Endothelial cell of umbilical vein (primary cell): Measurements from ENCODE around the gene NUP37. TPM values are rescaled to one million over a fixed set of nuclear protein-coding genes. Genes with fewer than 3 reads are reported as not detected.

Source experiments
- BruUV-seq: library from RNA; stranded (reverse); fragments of 400-500 nt; replicated peaks from 2 replicates; lab custom pipeline; 2021; lab: Mats Ljungman, UMichigan
- CTCF ChIA-PET: fragments of 300-600, 350-600 bp; sonication (Branson Sonifier 250); formaldehyde crosslinking; loops from one replicate; lab custom pipeline; 2021; ENCODE audit warnings: antibody characterized with exemption, inconsistent platforms; lab: Charles Lee
- POLR2A ChIA-PET: fragments of 300-600, 350-600 bp; sonication (Branson Sonifier 250); formaldehyde crosslinking; loops from one replicate; lab custom pipeline; 2021; ENCODE audit warnings: antibody characterized with exemption, inconsistent platforms; lab: Charles Lee
- DNase-seq: peaks from one replicate; pipeline ENCODE4 v3.0.0-alpha.2; 2011; ENCODE audit warnings: low read depth, low spot score
- FAIRE-seq: peaks from 2 replicates; lab custom pipeline; 2011; peaks lifted over from hg19 to GRCh38; lab: Jason Lieb, UNC
- H2AFZ ChIP-seq: 2 replicates; pipeline ENCODE4 v1.6.0; 2012; ENCODE audit warnings: low read depth, low read length, control low read depth, inconsistent platforms
- H3K27ac ChIP-seq: 2 replicates; pipeline ENCODE4 v1.5.1; 2011; ENCODE audit warnings: low read depth, mild to moderate bottlenecking, control low read depth, low read length, moderate library complexity; ENCODE audit not compliant: insufficient read depth
- H3K27me3 ChIP-seq, 2 experiments: 2 replicates each; pipeline versions ENCODE4 v1.6.0 to v1.6.1; 2011; ENCODE audit warnings: low read length in 2 of 2, mixed read lengths in 1 of 2; ENCODE audit not compliant: control insufficient read depth in 2 of 2, insufficient read depth in 2 of 2
- H3K36me3 ChIP-seq, 2 experiments: 2 replicates in 1 of 2; 3 replicates in 1 of 2; pipeline ENCODE4 v1.5.1; 2011; ENCODE audit warnings: low read length in 2 of 2, mild to moderate bottlenecking in 1 of 2, moderate library complexity in 1 of 2; ENCODE audit not compliant: control insufficient read depth in 2 of 2, insufficient read depth in 2 of 2; ENCODE audit errors: extremely low read depth in 1 of 2
- H3K4me1 ChIP-seq: 3 replicates; pipeline ENCODE4 v1.5.1; 2011; ENCODE audit warnings: mild to moderate bottlenecking, low read length; ENCODE audit not compliant: control insufficient read depth, insufficient read depth; ENCODE audit errors: extremely low read depth
- H3K4me2 ChIP-seq: 2 replicates; pipeline ENCODE4 v1.6.1; 2011; ENCODE audit warnings: low read length, control low read depth, mixed read lengths; ENCODE audit not compliant: insufficient read depth
- H3K4me3 ChIP-seq, 3 experiments: fragments of 200-600 bp in 1 of 3; sonication (generic), shearing (Covaris generic) in 1 of 3; replicated peaks in 1 of 3; 2 replicates each; pipeline ENCODE4 v1.5.1; 2011 to 2016; ENCODE audit warnings: control low read depth in 3 of 3, low read length in 3 of 3, mild to moderate bottlenecking in 2 of 3, inconsistent platforms in 1 of 3, low read depth in 1 of 3, moderate library complexity in 1 of 3; ENCODE audit not compliant: insufficient read depth in 1 of 3
- H3K79me2 ChIP-seq: 2 replicates; pipeline ENCODE4 v1.6.0; 2012; ENCODE audit warnings: low read length, inconsistent platforms; ENCODE audit not compliant: control insufficient read depth, insufficient read depth
- H3K9ac ChIP-seq: replicated peaks from 2 replicates; pipeline ENCODE3; 2011; ENCODE audit warnings: low read length, control low read depth; ENCODE audit not compliant: insufficient read depth; ENCODE audit errors: extremely low read depth
- H3K9me1 ChIP-seq: replicated peaks from 3 replicates; pipeline ENCODE4 v1.6.0; 2011; ENCODE audit warnings: mild to moderate bottlenecking, low read length; ENCODE audit not compliant: control insufficient read depth, insufficient read depth; ENCODE audit errors: extremely low read depth
- H3K9me3 ChIP-seq: replicated peaks from 2 replicates; pipeline ENCODE4 v1.5.1; 2012; ENCODE audit warnings: low read length, inconsistent platforms; ENCODE audit not compliant: control insufficient read depth, insufficient read depth
- H4K20me1 ChIP-seq: replicated peaks from 2 replicates; pipeline ENCODE3; 2011; ENCODE audit warnings: mild to moderate bottlenecking, low read length; ENCODE audit not compliant: control insufficient read depth, insufficient read depth; ENCODE audit errors: extremely low read depth
- CTCF ChIP-seq, 2 donors: IDR thresholded peaks; 1 replicate in 1 of 2; 2 replicates in 1 of 2; pipeline ENCODE4 v1.5.1; 2011; ENCODE audit warnings: low read length in 2 of 2, mild to moderate bottlenecking in 2 of 2, moderate library complexity in 2 of 2, control low read depth in 1 of 2, inconsistent platforms in 1 of 2, low read depth in 1 of 2; ENCODE audit not compliant: insufficient read depth in 1 of 2; ENCODE audit errors: extremely low read depth in 1 of 2
- EZH2 ChIP-seq: IDR thresholded peaks from 2 replicates; pipeline ENCODE4 v1.6.1; 2012; ENCODE audit warnings: borderline replicate concordance, low read depth, mild to moderate bottlenecking, moderate library complexity, low read length, inconsistent platforms; ENCODE audit not compliant: severe bottlenecking
- FOS ChIP-seq: IDR thresholded peaks from 2 replicates; pipeline ENCODE4 v1.6.1; 2011; ENCODE audit warnings: mild to moderate bottlenecking, low read length, moderate library complexity, borderline replicate concordance; ENCODE audit not compliant: insufficient read depth
- GATA2 ChIP-seq: IDR thresholded peaks from 2 replicates; pipeline ENCODE4 v1.7.0; 2011; ENCODE audit warnings: low read depth, mild to moderate bottlenecking, moderate library complexity, mixed read lengths, low read length; ENCODE audit not compliant: insufficient read length, insufficient read depth
- JUN ChIP-seq: IDR thresholded peaks from 2 replicates; pipeline ENCODE4 v1.6.1; 2011; ENCODE audit warnings: borderline replicate concordance, low read depth; ENCODE audit not compliant: insufficient read length, insufficient read depth
- MAX ChIP-seq: IDR thresholded peaks from 2 replicates; pipeline ENCODE4 v1.6.1; 2011; ENCODE audit not compliant: insufficient read depth, insufficient read length
- MYC ChIP-seq: IDR thresholded peaks from one replicate; pipeline ENCODE4 v1.6.1; 2011; ENCODE audit warnings: mild to moderate bottlenecking, low read depth, low read length
- POLR2A ChIP-seq: IDR thresholded peaks from 2 replicates; pipeline ENCODE4 v1.6.1; 2012; ENCODE audit warnings: low read depth, mild to moderate bottlenecking, control low read depth, low read length
- POLR2AphosphoS5 ChIP-seq: IDR thresholded peaks from 2 replicates; pipeline ENCODE4 v1.6.1; 2012; ENCODE audit warnings: low read depth, mild to moderate bottlenecking, control low read depth, low read length, moderate library complexity; ENCODE audit not compliant: insufficient read depth
- dilution Hi-C: fragments of 300-500 bp; cut with MboI; formaldehyde crosslinking; loops from one replicate; pipeline ENCODE4 v1.15.0; 2019; ENCODE audit warnings: low sequenced_read_pairs; ENCODE audit not compliant: extremely low pct_ligation_motif_present
- intact Hi-C: fragments of 100-400 bp; cut with micrococcal nuclease; formaldehyde crosslinking; loops from one replicate; pipeline ENCODE4 v1.10.0; 2022
- polyA plus RNA-seq, 4 experiments: library from polyadenylated mRNA; depleted of rRNA in 3 of 4; stranded (reverse) in 3 of 4; unstranded in 1 of 4; fragments of >200 nt; gene quantifications; 2 replicates each; pipeline versions ENCODE4 v1.2.1 to v1.2.3, GENCODE V29; 2011 to 2012; ENCODE audit warnings: missing spikeins in 1 of 4
- total RNA-seq: library from RNA; stranded (reverse); gene quantifications from 2 replicates; pipeline ENCODE4 v1.2.3, GENCODE V29; 2021

Gene NUP37
- total and polyA plus RNA-seq, 2 donors (not counting 3 experiments of a cell fraction or from before 2014, with no cell fraction given) = 25.0 to 46.8 TPM

- no peaks in the 10 kb centered on the region for H3K27me3 ChIP-seq
- H3K79me2 ChIP-seq = no peaks in the 10 kb centered on the region
- TF ChIP-seq POLR2AphosphoS5 (no peak), FOS (no peak), GATA2 (no peak), MAX (no peak), EZH2 (no peak), MYC (no peak), JUN (no peak), POLR2A (no peak), CTCF (IDR thresholded peaks at IDR 0.05; ENCODE audit: extremely low read depth in 1 of 2, insufficient read depth in 1 of 2, low read depth in 1 of 2, low read length in 2 of 2) (no peak)
- H3K4me3 ChIP-seq = no peak overlapping the region
- no peak overlapping the region for H3K4me2 ChIP-seq
- no peak for DNase-seq
- no peak for FAIRE-seq
- H3K36me3 ChIP-seq = peaks cover 0 to 9% of the 10 kb centered on the region in 2 experiments
- no peaks in the 10 kb centered on the region for H4K20me1 ChIP-seq
- H3K9ac ChIP-seq = no peak overlapping the region
- no TSS peak for BruUV-seq
- intact Hi-C loops = no loop called here
- dilution Hi-C loops = no loop called here
- CTCF ChIA-PET = interaction anchor here (1.3 to 1.7 kb wide), 2 partner anchors 19 to 588 kb away, joined by 3 to 4 read pairs; no protein-coding TSS in a partner anchor
- H3K9me1 ChIP-seq = no peaks in the 10 kb centered on the region
- no peaks in the 10 kb centered on the region for H3K9me3 ChIP-seq
- peaks cover 3% of the 10 kb centered on the region for H3K4me1 ChIP-seq
- POLR2A ChIA-PET = no interaction called here
- no peak overlapping the region for H2AFZ ChIP-seq
- no peak overlapping the region for H3K27ac ChIP-seq
These were observed 5.7 kb downstream of the NUP37 start for GRCh38 chr12:102114212-102114611.
